Astrocyte (in vitro differentiated cells and primary cell): ENCODE results near the gene IL20RB.

ENCODE experiments used
- CTCF ChIP-seq: IDR thresholded peaks from 2 replicates; pipeline ENCODE4 v1.5.1; 2011; ENCODE audit warnings: low read depth, mild to moderate bottlenecking, inconsistent platforms, low read length, moderate library complexity; ENCODE audit not compliant: insufficient read depth
- EZH2 ChIP-seq: IDR thresholded peaks from 2 replicates; pipeline ENCODE4 v1.6.1; 2012; ENCODE audit warnings: mild to moderate bottlenecking, low read length, inconsistent platforms; ENCODE audit not compliant: insufficient read depth

- TF ChIP-seq CTCF (no peak), EZH2 (no peak)
Observed at GRCh38 chr3:137008131-137008530, 50.3 kb downstream of the IL20RB start.
